ENCODE data around the gene GRIK1. TPM values are rescaled to one million over a fixed set of nuclear protein-coding genes. Genes with fewer than 3 reads are reported as not detected.

GRIK1 gene
- polyA plus RNA-seq, 3 donors: not detected

DNA sequence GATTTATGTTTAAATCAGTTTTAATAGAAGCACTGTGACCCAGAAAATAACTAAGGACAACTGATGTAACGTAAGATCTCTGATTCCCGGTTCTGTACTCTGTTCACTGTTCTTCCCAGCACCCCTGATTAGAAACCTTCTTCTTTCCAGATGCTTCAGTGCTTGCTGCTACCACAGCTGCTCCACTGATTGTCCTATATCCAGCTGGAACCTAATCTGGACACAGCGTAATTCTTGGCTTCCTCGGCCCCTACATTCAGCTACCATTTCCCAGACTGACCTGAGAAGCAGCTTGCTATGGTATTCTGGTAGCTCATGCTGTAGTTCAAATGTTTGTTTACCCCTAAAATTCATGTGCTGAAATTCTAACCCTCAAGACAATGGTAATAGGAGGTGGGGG, 302.7 kb downstream of the GRIK1 start:
- Histone ChIP-seq H3K27me3 (ENCODE audit: control insufficient read depth in 2 of 2, insufficient read depth in 2 of 2, low read length in 2 of 2) (no peaks in the 10 kb centered on the region), H3K9me3 (replicated peaks in 1 of 2; ENCODE audit: control insufficient read depth in 1 of 2, insufficient read depth in 1 of 2, low read length in 2 of 2) (peaks cover 11% of the 10 kb centered on the region in 2 donors), H3K27ac (ENCODE audit: low read depth in 1 of 2, low read length in 2 of 2) (peak overlapping the region in 1 of 2 donors; percentile 93), H3K4me2 (replicated peaks; ENCODE audit: extremely low read depth, low read length, poor library complexity, severe bottlenecking) (no peak overlapping the region), H3K4me3 (replicated peaks in 1 of 3; ENCODE audit: low read depth in 2 of 3, low read length in 3 of 3) (peak overlapping the region in 1 of 3 experiments; percentile 19), H2AFZ (ENCODE audit: insufficient read depth, low read depth, low read length, poor library complexity, severe bottlenecking) (no peak overlapping the region), H3K36me3 (replicated peaks in 1 of 2; ENCODE audit: control insufficient read depth in 1 of 2, insufficient read depth in 2 of 2, low read length in 2 of 2) (no peaks in the 10 kb centered on the region), H4K20me1 (ENCODE audit: insufficient read depth, low read length) (no peaks in the 10 kb centered on the region), H3K9ac (ENCODE audit: insufficient read depth, low read length, poor library complexity, severe bottlenecking) (no peak overlapping the region), H3K79me2 (ENCODE audit: insufficient read depth, low read length) (no peaks in the 10 kb centered on the region), H3K4me1 (ENCODE audit: control insufficient read depth in 1 of 2, insufficient read depth in 2 of 2, low read length in 2 of 2) (peaks cover 34 to 47% of the 10 kb centered on the region in 2 donors)
- H3K36me3 Mint-ChIP-seq: peaks cover 7 to 16% of the 10 kb centered on the region in 2 donors
- no peak for DNase-seq
- intact Hi-C loops (cut with micrococcal nuclease): no loop called here
- peaks cover 41% of the 10 kb centered on the region for H3K4me1 Mint-ChIP-seq
- TF ChIP-seq, protein P1, sequence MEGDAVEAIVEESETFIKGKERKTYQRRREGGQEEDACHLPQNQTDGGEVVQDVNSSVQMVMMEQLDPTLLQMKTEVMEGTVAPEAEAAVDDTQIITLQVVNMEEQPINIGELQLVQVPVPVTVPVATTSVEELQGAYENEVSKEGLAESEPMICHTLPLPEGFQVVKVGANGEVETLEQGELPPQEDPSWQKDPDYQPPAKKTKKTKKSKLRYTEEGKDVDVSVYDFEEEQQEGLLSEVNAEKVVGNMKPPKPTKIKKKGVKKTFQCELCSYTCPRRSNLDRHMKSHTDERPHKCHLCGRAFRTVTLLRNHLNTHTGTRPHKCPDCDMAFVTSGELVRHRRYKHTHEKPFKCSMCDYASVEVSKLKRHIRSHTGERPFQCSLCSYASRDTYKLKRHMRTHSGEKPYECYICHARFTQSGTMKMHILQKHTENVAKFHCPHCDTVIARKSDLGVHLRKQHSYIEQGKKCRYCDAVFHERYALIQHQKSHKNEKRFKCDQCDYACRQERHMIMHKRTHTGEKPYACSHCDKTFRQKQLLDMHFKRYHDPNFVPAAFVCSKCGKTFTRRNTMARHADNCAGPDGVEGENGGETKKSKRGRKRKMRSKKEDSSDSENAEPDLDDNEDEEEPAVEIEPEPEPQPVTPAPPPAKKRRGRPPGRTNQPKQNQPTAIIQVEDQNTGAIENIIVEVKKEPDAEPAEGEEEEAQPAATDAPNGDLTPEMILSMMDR (IDR thresholded peaks at IDR 0.05): no peak
- no CpG with 5 or more reads among the region's 4 CpGs for WGBS (ENCODE audit: insufficient coverage)
- peak overlapping the region in 3 of 7 donors; percentile 26 to 98 (median 40) for H3K27ac Mint-ChIP-seq
- H3K27me3 Mint-ChIP-seq (ENCODE audit: low read depth in 3 of 3): no peaks in the 10 kb centered on the region
- no peak overlapping the region for H3K4me3 Mint-ChIP-seq
- H3K9me3 Mint-ChIP-seq: peaks cover 0 to 25% (median 11%) of the 10 kb centered on the region in 7 donors

DNA sequence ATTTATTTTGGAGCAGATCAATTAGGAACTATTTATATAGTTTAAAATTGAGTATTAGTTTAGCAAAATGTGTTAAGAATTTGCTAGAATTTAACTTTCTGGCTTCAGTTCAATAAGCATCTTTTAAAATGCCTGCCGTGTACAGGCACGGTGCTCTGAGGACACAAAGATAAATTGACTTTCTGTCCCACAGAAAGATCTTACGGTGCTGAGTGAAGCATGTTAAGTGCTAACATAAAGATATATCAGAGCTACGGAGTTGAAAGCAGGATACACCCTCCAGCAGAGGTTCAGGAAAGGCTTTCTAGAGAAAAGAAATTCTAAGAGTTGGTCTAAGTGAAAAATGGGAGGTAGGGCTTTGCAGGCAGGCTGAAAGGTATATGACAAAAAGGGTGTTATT, 305.4 kb downstream of the GRIK1 start:
- peaks cover 15 to 24% of the 10 kb centered on the region in 2 donors for H3K4me1 ChIP-seq (ENCODE audit: control insufficient read depth in 1 of 2, insufficient read depth in 2 of 2, low read length in 2 of 2)

More for the DNA sequence above, 305.4 kb downstream of the GRIK1 start:
- Histone ChIP-seq H4K20me1 (ENCODE audit: insufficient read depth, low read length) (no peaks in the 10 kb centered on the region), H3K36me3 (replicated peaks in 1 of 2; ENCODE audit: control insufficient read depth in 1 of 2, insufficient read depth in 2 of 2, low read length in 2 of 2) (no peaks in the 10 kb centered on the region), H3K27ac (ENCODE audit: low read depth in 1 of 2, low read length in 2 of 2) (no peak overlapping the region), H3K27me3 (ENCODE audit: control insufficient read depth in 2 of 2, insufficient read depth in 2 of 2, low read length in 2 of 2) (no peaks in the 10 kb centered on the region), H3K79me2 (ENCODE audit: insufficient read depth, low read length) (no peaks in the 10 kb centered on the region), H3K4me3 (replicated peaks in 1 of 3; ENCODE audit: low read depth in 2 of 3, low read length in 3 of 3) (no peak overlapping the region), H3K4me2 (replicated peaks; ENCODE audit: extremely low read depth, low read length, poor library complexity, severe bottlenecking) (no peak overlapping the region), H3K9me3 (replicated peaks in 1 of 2; ENCODE audit: control insufficient read depth in 1 of 2, insufficient read depth in 1 of 2, low read length in 2 of 2) (peaks cover 11% of the 10 kb centered on the region in 2 donors), H3K9ac (ENCODE audit: insufficient read depth, low read length, poor library complexity, severe bottlenecking) (no peak overlapping the region), H2AFZ (ENCODE audit: insufficient read depth, low read depth, low read length, poor library complexity, severe bottlenecking) (no peak overlapping the region)
- H3K9me3 Mint-ChIP-seq: peaks cover 0 to 22% (median 12%) of the 10 kb centered on the region in 7 donors
- H3K36me3 Mint-ChIP-seq: peaks cover 12% of the 10 kb centered on the region in 2 donors
- peaks cover 20% of the 10 kb centered on the region for H3K4me1 Mint-ChIP-seq
- TF ChIP-seq, protein P1 (IDR thresholded peaks at IDR 0.05): no peak
- WGBS (ENCODE audit: insufficient coverage): 100% methylated on average over 2 of the region's 4 CpGs
- H3K27ac Mint-ChIP-seq: no peak overlapping the region
- H3K27me3 Mint-ChIP-seq (ENCODE audit: low read depth in 3 of 3): no peaks in the 10 kb centered on the region
- no peak for DNase-seq
- intact Hi-C loops (cut with micrococcal nuclease): no loop called here
- H3K4me3 Mint-ChIP-seq: no peak overlapping the region
